OCI-LY3 (cell line): Measurements from ENCODE around the gene MLH3.

ENCODE experiments used
- H2AFZ ChIP-seq: fragments of 200-600, 300-600 bp; shearing (Covaris generic); 2 replicates; pipeline ENCODE4 v1.6.0; 2014; ENCODE audit warnings: antibody characterized with exemption, low read depth, low read length
- H3K27ac ChIP-seq: fragments of 200-600, 300-600 bp; sonication (generic); 2 replicates; pipeline ENCODE4 v1.5.1; 2014; ENCODE audit warnings: mild to moderate bottlenecking, low read length, moderate library complexity, mixed read lengths
- H3K27me3 ChIP-seq: fragments of 200-600, 300-600 bp; sonication (generic); 2 replicates; pipeline ENCODE4 v1.6.1; 2014; ENCODE audit warnings: low read depth, low read length, mixed read lengths
- H3K36me3 ChIP-seq: fragments of 200-600, 300-600 bp; sonication (generic); replicated peaks from 2 replicates; pipeline ENCODE3; 2014; ENCODE audit warnings: low read depth, low read length, mixed read lengths
- H3K4me1 ChIP-seq: fragments of 300-600, 200-600 bp; sonication (generic); 2 replicates; pipeline ENCODE4 v1.6.1; 2014; ENCODE audit warnings: low read length, mixed read lengths
- H3K4me2 ChIP-seq: fragments of 200-600, 300-600 bp; sonication (generic); 2 replicates; pipeline ENCODE4 v1.6.1; 2014; ENCODE audit warnings: low read length, mixed read lengths
- H3K4me3 ChIP-seq: fragments of 300-600, 200-600 bp; sonication (generic); 2 replicates; pipeline ENCODE4 v1.5.1; 2014; ENCODE audit warnings: antibody characterized with exemption, mild to moderate bottlenecking, low read length, moderate library complexity
- H3K79me2 ChIP-seq: fragments of 300-600, 200-600 bp; shearing (Covaris generic); 2 replicates; pipeline ENCODE4 v1.6.1; 2014; ENCODE audit warnings: mild to moderate bottlenecking, low read length, mixed read lengths
- H3K9ac ChIP-seq: fragments of 300-600, 200-600 bp; shearing (Covaris generic); 2 replicates; pipeline ENCODE4 v1.6.0; 2014; ENCODE audit warnings: mild to moderate bottlenecking, low read length, moderate library complexity
- H3K9me3 ChIP-seq: fragments of 200-600, 300-600 bp; shearing (Covaris generic); 2 replicates; pipeline ENCODE4 v1.6.1; 2014; ENCODE audit warnings: low read length, mixed read lengths; ENCODE audit not compliant: insufficient read depth
- H4K20me1 ChIP-seq: fragments of 200-600, 300-600 bp; sonication (generic); 2 replicates; pipeline ENCODE4 v1.6.1; 2016; ENCODE audit warnings: low read length, mixed read lengths; ENCODE audit not compliant: insufficient read depth
- CTCF ChIP-seq: fragments of 200-600, 300-600 bp; sonication (generic); IDR thresholded peaks from 2 replicates; pipeline ENCODE4 v1.5.1; 2014; ENCODE audit warnings: antibody characterized with exemption, low read length, low read depth
- EZH2phosphoT487 ChIP-seq: fragments of 200-600 bp; shearing (Covaris generic); IDR thresholded peaks from 2 replicates; pipeline ENCODE4 v1.6.1; 2018; ENCODE audit warnings: antibody characterized with exemption, mixed run types, low read depth

MLH3 gene

GRCh38 chr14:74973905-74974363 lies 77.3 kb downstream of the MLH3 start:
- TF ChIP-seq CTCF (no peak), EZH2phosphoT487 (no peak)
- Histone ChIP-seq H3K4me1 (no peaks in the 10 kb centered on the region), H3K79me2 (no peaks in the 10 kb centered on the region), H3K9ac (no peak overlapping the region), H3K9me3 (no peaks in the 10 kb centered on the region), H4K20me1 (no peaks in the 10 kb centered on the region), H3K36me3 (no peaks in the 10 kb centered on the region), H3K27me3 (no peaks in the 10 kb centered on the region), H3K27ac (no peak overlapping the region), H3K4me2 (no peak overlapping the region), H2AFZ (no peak overlapping the region), H3K4me3 (no peak overlapping the region)

DNA sequence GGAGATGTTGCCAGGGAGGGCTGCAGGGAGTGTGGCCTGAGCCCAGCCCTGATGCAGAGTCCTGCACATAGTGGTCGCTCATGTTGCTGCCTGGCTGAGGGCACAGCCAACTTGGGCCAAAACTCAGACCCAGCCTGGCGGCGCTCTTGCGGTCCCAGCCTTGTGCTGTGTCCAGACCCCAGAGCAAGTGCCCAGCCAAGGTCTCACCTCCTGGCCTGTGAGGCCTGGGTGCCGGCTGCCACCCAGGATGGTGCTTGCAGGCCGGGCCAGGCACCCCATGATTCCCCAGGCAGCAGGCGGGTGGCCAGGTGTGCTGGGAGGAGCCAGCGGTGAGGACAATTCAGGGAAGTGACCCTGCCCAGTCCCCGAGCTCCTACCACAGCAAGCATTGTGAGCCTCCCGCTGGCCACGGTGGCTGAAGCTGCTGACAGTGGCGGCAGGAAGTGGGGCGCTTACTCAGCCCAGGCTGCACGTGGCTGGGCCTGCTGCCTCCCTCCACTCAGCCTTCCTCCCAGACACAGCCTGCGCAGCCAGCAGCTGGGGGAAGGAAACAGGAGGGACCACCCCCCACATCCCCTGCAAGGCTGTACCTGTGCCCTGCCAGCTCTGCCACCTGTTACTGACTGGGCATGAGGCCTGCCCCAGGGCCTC lies 78.1 kb downstream of the MLH3 start:
- H4K20me1 ChIP-seq, result no peaks in the 10 kb centered on the region
- H3K27ac ChIP-seq, result no peak overlapping the region
- H2AFZ ChIP-seq, result no peak overlapping the region
- H3K79me2 ChIP-seq, result no peaks in the 10 kb centered on the region
- H3K27me3 ChIP-seq, result no peaks in the 10 kb centered on the region
- H3K4me1 ChIP-seq, result no peaks in the 10 kb centered on the region
- H3K36me3 ChIP-seq, result no peaks in the 10 kb centered on the region
- no peak overlapping the region for H3K4me2 ChIP-seq
- TF ChIP-seq CTCF (no peak), EZH2phosphoT487 (no peak)
- H3K9ac ChIP-seq, result no peak overlapping the region
- no peak overlapping the region for H3K4me3 ChIP-seq
- H3K9me3 ChIP-seq, result no peaks in the 10 kb centered on the region

GRCh38 chr14:74968811-74969210 lies 82.5 kb downstream of the MLH3 start:
- Histone ChIP-seq H3K9me3 (no peaks in the 10 kb centered on the region), H3K79me2 (no peaks in the 10 kb centered on the region), H3K4me3 (no peak overlapping the region), H3K4me1 (peaks cover 4% of the 10 kb centered on the region), H4K20me1 (no peaks in the 10 kb centered on the region), H3K9ac (no peak overlapping the region), H2AFZ (no peak overlapping the region), H3K4me2 (no peak overlapping the region), H3K36me3 (no peaks in the 10 kb centered on the region), H3K27me3 (no peaks in the 10 kb centered on the region), H3K27ac (no peak overlapping the region)
- no peak for TF ChIP-seq CTCF
- TF ChIP-seq EZH2phosphoT487, result no peak

DNA sequence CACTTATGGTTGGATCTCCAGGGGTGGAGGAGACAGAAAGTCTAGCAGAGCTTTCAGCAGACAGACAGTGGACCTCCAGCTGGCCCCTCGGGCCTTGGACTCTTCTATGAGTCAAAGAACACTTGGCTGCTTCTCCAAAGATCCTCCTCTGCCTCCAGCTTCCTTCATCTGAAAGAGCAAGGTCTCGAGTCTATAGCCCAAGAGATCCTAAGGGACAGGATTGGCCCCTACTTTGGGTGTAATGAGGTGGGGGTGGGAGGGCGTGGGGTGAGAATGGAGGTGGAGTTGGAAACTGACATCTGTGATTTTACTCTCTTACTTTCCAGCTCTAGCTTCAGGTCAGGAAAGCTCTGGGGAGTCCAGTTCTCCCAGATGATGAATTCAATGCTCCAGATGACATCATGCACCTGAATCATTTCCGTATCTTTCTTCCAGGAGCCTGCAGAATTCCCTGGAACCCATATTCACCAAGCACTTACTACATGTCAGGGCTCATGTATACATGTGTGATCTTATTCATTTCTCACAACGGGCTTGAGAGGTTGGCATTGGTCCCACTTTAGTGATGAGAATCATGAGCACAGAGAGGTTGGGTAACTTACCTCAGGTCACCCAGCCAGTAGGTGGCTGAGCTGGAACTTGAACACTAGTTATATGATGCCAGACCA lies 85.6 kb downstream of the MLH3 start:
- H2AFZ ChIP-seq, result no peak overlapping the region
- H3K4me2 ChIP-seq, result no peak overlapping the region
- H4K20me1 ChIP-seq, result no peaks in the 10 kb centered on the region
- H3K27me3 ChIP-seq, result no peaks in the 10 kb centered on the region
- H3K27ac ChIP-seq, result no peak overlapping the region
- H3K9me3 ChIP-seq, result no peaks in the 10 kb centered on the region
- H3K4me3 ChIP-seq, result no peak overlapping the region
- no peaks in the 10 kb centered on the region for H3K36me3 ChIP-seq
- H3K4me1 ChIP-seq, result peaks cover 30% of the 10 kb centered on the region
- H3K79me2 ChIP-seq, result no peaks in the 10 kb centered on the region
- TF ChIP-seq CTCF, result no peak
- no peak for TF ChIP-seq EZH2phosphoT487
- no peak overlapping the region for H3K9ac ChIP-seq
